OCI-LY3 (cell line): ENCODE data around the gene AKAP11.

Experiments used
- H2AFZ ChIP-seq: fragments of 200-600, 300-600 bp; shearing (Covaris generic); 2 replicates; pipeline ENCODE4 v1.6.0; 2014; ENCODE audit warnings: antibody characterized with exemption, low read depth, low read length
- H3K27ac ChIP-seq: fragments of 200-600, 300-600 bp; sonication (generic); 2 replicates; pipeline ENCODE4 v1.5.1; 2014; ENCODE audit warnings: mild to moderate bottlenecking, low read length, moderate library complexity, mixed read lengths
- H3K27me3 ChIP-seq: fragments of 200-600, 300-600 bp; sonication (generic); 2 replicates; pipeline ENCODE4 v1.6.1; 2014; ENCODE audit warnings: low read depth, low read length, mixed read lengths
- H3K36me3 ChIP-seq: fragments of 200-600, 300-600 bp; sonication (generic); replicated peaks from 2 replicates; pipeline ENCODE3; 2014; ENCODE audit warnings: low read depth, low read length, mixed read lengths
- H3K4me1 ChIP-seq: fragments of 300-600, 200-600 bp; sonication (generic); 2 replicates; pipeline ENCODE4 v1.6.1; 2014; ENCODE audit warnings: low read length, mixed read lengths
- H3K4me2 ChIP-seq: fragments of 200-600, 300-600 bp; sonication (generic); 2 replicates; pipeline ENCODE4 v1.6.1; 2014; ENCODE audit warnings: low read length, mixed read lengths
- H3K4me3 ChIP-seq: fragments of 300-600, 200-600 bp; sonication (generic); 2 replicates; pipeline ENCODE4 v1.5.1; 2014; ENCODE audit warnings: antibody characterized with exemption, mild to moderate bottlenecking, low read length, moderate library complexity
- H3K79me2 ChIP-seq: fragments of 300-600, 200-600 bp; shearing (Covaris generic); 2 replicates; pipeline ENCODE4 v1.6.1; 2014; ENCODE audit warnings: mild to moderate bottlenecking, low read length, mixed read lengths
- H3K9ac ChIP-seq: fragments of 300-600, 200-600 bp; shearing (Covaris generic); 2 replicates; pipeline ENCODE4 v1.6.0; 2014; ENCODE audit warnings: mild to moderate bottlenecking, low read length, moderate library complexity
- H3K9me3 ChIP-seq: fragments of 200-600, 300-600 bp; shearing (Covaris generic); 2 replicates; pipeline ENCODE4 v1.6.1; 2014; ENCODE audit warnings: low read length, mixed read lengths; ENCODE audit not compliant: insufficient read depth
- H4K20me1 ChIP-seq: fragments of 200-600, 300-600 bp; sonication (generic); 2 replicates; pipeline ENCODE4 v1.6.1; 2016; ENCODE audit warnings: low read length, mixed read lengths; ENCODE audit not compliant: insufficient read depth
- CTCF ChIP-seq: fragments of 200-600, 300-600 bp; sonication (generic); IDR thresholded peaks from 2 replicates; pipeline ENCODE4 v1.5.1; 2014; ENCODE audit warnings: antibody characterized with exemption, low read length, low read depth
- EZH2phosphoT487 ChIP-seq: fragments of 200-600 bp; shearing (Covaris generic); IDR thresholded peaks from 2 replicates; pipeline ENCODE4 v1.6.1; 2018; ENCODE audit warnings: antibody characterized with exemption, mixed run types, low read depth

AKAP11 gene

GRCh38 chr13:42228527-42228926, 43.4 kb upstream of the AKAP11 start:
- no peak overlapping the region for H3K9ac ChIP-seq
- no peak overlapping the region for H3K4me2 ChIP-seq
- H3K9me3 ChIP-seq, result no peaks in the 10 kb centered on the region
- H3K27me3 ChIP-seq, result no peaks in the 10 kb centered on the region
- H3K4me1 ChIP-seq, result no peaks in the 10 kb centered on the region; the same call in 1 of the 2 replicates
- no peak for TF ChIP-seq EZH2phosphoT487
- no peak for TF ChIP-seq CTCF
- H3K4me3 ChIP-seq, result no peak overlapping the region
- H3K36me3 ChIP-seq, result peaks cover 3% of the 10 kb centered on the region
- no peaks in the 10 kb centered on the region for H4K20me1 ChIP-seq
- no peak overlapping the region for H3K27ac ChIP-seq
- H2AFZ ChIP-seq, result no peak overlapping the region
- H3K79me2 ChIP-seq, result no peaks in the 10 kb centered on the region

GRCh38 chr13:42229287-42229686, 42.7 kb upstream of the AKAP11 start:
- H2AFZ ChIP-seq, result no peak overlapping the region
- TF ChIP-seq EZH2phosphoT487 (no peak), CTCF (no peak)
- no peak overlapping the region for H3K27ac ChIP-seq
- no peaks in the 10 kb centered on the region for H3K9me3 ChIP-seq
- no peaks in the 10 kb centered on the region for H3K27me3 ChIP-seq
- no peak overlapping the region for H3K9ac ChIP-seq
- no peak overlapping the region for H3K4me2 ChIP-seq
- H3K4me1 ChIP-seq, result no peaks in the 10 kb centered on the region; the same call in 1 of the 2 replicates
- H4K20me1 ChIP-seq, result no peaks in the 10 kb centered on the region
- peaks cover 3% of the 10 kb centered on the region for H3K36me3 ChIP-seq
- H3K79me2 ChIP-seq, result no peaks in the 10 kb centered on the region
- no peak overlapping the region for H3K4me3 ChIP-seq

- Histone ChIP-seq H3K9me3 (no peaks in the 10 kb centered on the region), H3K9ac (no peak overlapping the region), H3K79me2 (no peaks in the 10 kb centered on the region), H3K4me1 (no peaks in the 10 kb centered on the region; the same call in 1 of the 2 replicates), H3K4me3 (no peak overlapping the region), H3K4me2 (no peak overlapping the region), H3K27ac (no peak overlapping the region), H3K36me3 (no peaks in the 10 kb centered on the region), H3K27me3 (no peaks in the 10 kb centered on the region), H4K20me1 (no peaks in the 10 kb centered on the region), H2AFZ (no peak overlapping the region)
- TF ChIP-seq EZH2phosphoT487 (no peak), CTCF (no peak)
These were observed 39.3 kb upstream of the AKAP11 start for GRCh38 chr13:42232671-42233070.

DNA sequence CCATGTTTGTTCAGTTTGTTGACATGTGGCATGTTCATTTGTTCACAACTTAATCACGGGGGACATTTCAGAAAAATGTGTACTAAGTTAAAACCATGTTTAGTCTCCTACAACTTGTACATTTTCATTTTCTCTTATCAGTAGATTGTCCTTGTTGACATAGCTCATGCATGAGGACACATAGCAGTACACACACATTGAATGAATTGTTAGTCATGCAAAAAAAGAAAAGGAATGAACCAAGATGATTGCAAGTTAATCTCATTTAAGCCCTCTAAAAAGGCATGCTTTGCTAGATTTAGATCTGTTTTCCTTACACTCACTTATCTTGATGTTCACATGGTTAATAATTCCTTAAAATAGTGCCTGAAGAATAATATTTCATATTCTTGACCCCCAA, 38.2 kb upstream of the AKAP11 start:
- Histone ChIP-seq H3K4me3 (no peak overlapping the region), H3K4me1 (no peaks in the 10 kb centered on the region), H3K36me3 (no peaks in the 10 kb centered on the region), H3K4me2 (no peak overlapping the region), H3K9me3 (no peaks in the 10 kb centered on the region), H3K9ac (no peak overlapping the region), H3K27me3 (no peaks in the 10 kb centered on the region), H3K27ac (no peak overlapping the region), H2AFZ (no peak overlapping the region), H4K20me1 (no peaks in the 10 kb centered on the region), H3K79me2 (no peaks in the 10 kb centered on the region)
- TF ChIP-seq CTCF (no peak), EZH2phosphoT487 (no peak)
